IMR-90 (cell line): ENCODE data around the gene S1PR3. TPM values are rescaled to one million over a fixed set of nuclear protein-coding genes. Genes with fewer than 3 reads are reported as not detected.

Experiments
- ATAC-seq: fragments of 200-7000 bp; cut with Tn5 transposase; 2 replicates; pipeline ENCODE4 v1.9.1; 2020; ENCODE audit warnings: low read depth, mild to moderate bottlenecking, moderate library complexity
- BruUV-seq: library from RNA; stranded (reverse); fragments of 400-500 nt; replicated peaks from 2 replicates; lab custom pipeline; 2021; lab: Mats Ljungman, UMichigan
- CTCF ChIA-PET: fragments of 300-600 bp; formaldehyde crosslinking; extraction: SDS; loops from one replicate; lab custom pipeline; 2021; ENCODE audit warnings: antibody characterized with exemption; lab: Yijun Ruan, JAX
- POLR2A ChIA-PET: fragments of 300-600 bp; sonication (Branson Sonifier 250); formaldehyde crosslinking; loops from one replicate; lab custom pipeline; 2022; ENCODE audit warnings: antibody characterized with exemption; ENCODE audit not compliant: unreplicated experiment; lab: Charles Lee
- DNase-seq: peaks from one replicate; pipeline ENCODE4 v3.0.0; 2013
- H2AFZ ChIP-seq: replicated peaks from 2 replicates; pipeline ENCODE3; 2013; ENCODE audit warnings: low read length, mild to moderate bottlenecking; ENCODE audit not compliant: poor library complexity
- H2AK5ac ChIP-seq: 2 replicates; pipeline ENCODE4 v1.6.1; 2013; ENCODE audit warnings: low read depth, low read length, inconsistent platforms
- H2AK9ac ChIP-seq: replicated peaks from 2 replicates; pipeline ENCODE3; 2013; ENCODE audit warnings: mild to moderate bottlenecking, low read depth, low read length, moderate library complexity; ENCODE audit not compliant: poor library complexity
- H2BK120ac ChIP-seq: 2 replicates; pipeline ENCODE4 v1.6.1; 2013; ENCODE audit warnings: low read depth, low read length, inconsistent platforms
- H2BK15ac ChIP-seq: 3 replicates; pipeline ENCODE4 v1.6.1; 2013; ENCODE audit warnings: low read depth, low read length, inconsistent platforms
- H2BK20ac ChIP-seq: 2 replicates; pipeline ENCODE4 v1.6.1; 2013; ENCODE audit warnings: low read depth, mild to moderate bottlenecking, inconsistent platforms, low read length, moderate library complexity
- H2BK5ac ChIP-seq: 2 replicates; pipeline ENCODE4 v1.6.1; 2013; ENCODE audit warnings: mild to moderate bottlenecking, low read depth, low read length, inconsistent platforms; ENCODE audit not compliant: poor library complexity, severe bottlenecking
- H3K14ac ChIP-seq: replicated peaks from 2 replicates; pipeline ENCODE4 v1.6.1; 2013; ENCODE audit warnings: low read depth, low read length, inconsistent platforms
- H3K18ac ChIP-seq: 2 replicates; pipeline ENCODE4 v1.6.1; 2013; ENCODE audit warnings: low read depth, low read length, control low read depth
- H3K23ac ChIP-seq: 2 replicates; pipeline ENCODE4 v1.6.1; 2013; ENCODE audit warnings: low read depth, low read length, inconsistent platforms
- H3K27ac ChIP-seq: 2 replicates; pipeline ENCODE4 v1.5.1; 2013; ENCODE audit warnings: mild to moderate bottlenecking, control low read depth, low read length; ENCODE audit not compliant: insufficient read depth
- H3K27me3 ChIP-seq: 2 replicates; pipeline ENCODE4 v1.6.1; 2013; ENCODE audit warnings: low read length; ENCODE audit not compliant: control insufficient read depth, insufficient read depth
- H3K36me3 ChIP-seq: 2 replicates; pipeline ENCODE4 v1.6.1; 2013; ENCODE audit warnings: low read length, mixed read lengths; ENCODE audit not compliant: control insufficient read depth, insufficient read depth
- H3K4ac ChIP-seq: 2 replicates; pipeline ENCODE4 v1.6.1; 2013; ENCODE audit warnings: low read depth, low read length, inconsistent platforms
- H3K4me1 ChIP-seq: 2 replicates; pipeline ENCODE4 v1.6.1; 2013; ENCODE audit warnings: low read length, mixed read lengths; ENCODE audit not compliant: control insufficient read depth, insufficient read depth
- H3K4me2 ChIP-seq: 2 replicates; pipeline ENCODE4 v1.6.1; 2013; ENCODE audit warnings: low read depth, mild to moderate bottlenecking, control low read depth, low read length, moderate library complexity
- H3K4me3 ChIP-seq: 2 replicates; pipeline ENCODE4 v1.5.1; 2013; ENCODE audit warnings: low read depth, mild to moderate bottlenecking, control low read depth, low read length, moderate library complexity; ENCODE audit not compliant: insufficient read depth
- H3K56ac ChIP-seq: 2 replicates; pipeline ENCODE4 v1.6.1; 2013; ENCODE audit warnings: low read length, inconsistent platforms; ENCODE audit not compliant: insufficient read depth; ENCODE audit errors: extremely low read depth
- H3K79me1 ChIP-seq, 2 experiments: 2 replicates each; pipeline ENCODE4 v1.6.1; 2013; ENCODE audit warnings: low read length in 2 of 2, inconsistent platforms in 1 of 2, low read depth in 1 of 2
- H3K9ac ChIP-seq: 2 replicates; pipeline ENCODE4 v1.6.1; 2013; ENCODE audit warnings: low read depth, low read length, control low read depth
- H3K9me1 ChIP-seq: 2 replicates; pipeline ENCODE4 v1.6.1; 2013; ENCODE audit warnings: low read length, inconsistent platforms; ENCODE audit not compliant: insufficient read depth
- H3K9me3 ChIP-seq: 2 replicates; pipeline ENCODE4 v1.6.1; 2013; ENCODE audit warnings: low read length; ENCODE audit not compliant: control insufficient read depth, insufficient read depth
- H4K20me1 ChIP-seq: 2 replicates; pipeline ENCODE4 v1.6.1; 2013; ENCODE audit warnings: low read length, inconsistent platforms; ENCODE audit not compliant: insufficient read depth
- H4K5ac ChIP-seq: 2 replicates; pipeline ENCODE4 v1.6.1; 2013; ENCODE audit warnings: mild to moderate bottlenecking, low read depth, low read length, control low read depth
- H4K8ac ChIP-seq, 2 experiments: 2 replicates each; pipeline ENCODE4 v1.6.1; 2013; ENCODE audit warnings: low read depth in 2 of 2, low read length in 2 of 2, control low read depth in 1 of 2, inconsistent platforms in 1 of 2
- H4K91ac ChIP-seq: 2 replicates; pipeline ENCODE4 v1.6.1; 2013; ENCODE audit warnings: low read depth, low read length, inconsistent platforms; ENCODE audit not compliant: insufficient read depth
- BHLHE40 ChIP-seq: fragments of 150-350 bp; IDR thresholded peaks from 2 replicates; pipeline ENCODE4 v1.6.1; 2016; ENCODE audit warnings: mild to moderate bottlenecking, low read depth, low read length
- CHD1 ChIP-seq: IDR thresholded peaks from 2 replicates; pipeline ENCODE4 v1.6.1; 2012; ENCODE audit warnings: low read depth, low read length, improper control_type of control experiment
- CTCF ChIP-seq: conservative IDR thresholded peaks from 2 replicates; pipeline ENCODE4 v1.5.1; 2012; ENCODE audit warnings: mild to moderate bottlenecking, low read depth, low read length, improper control_type of control experiment
- FOS ChIP-seq: fragments of 150-350 bp; IDR thresholded peaks from 2 replicates; pipeline ENCODE4 v1.6.1; 2016; ENCODE audit warnings: low read depth, low read length
- MAFK ChIP-seq: IDR thresholded peaks from 2 replicates; pipeline ENCODE4 v1.6.1; 2012; ENCODE audit warnings: low read depth, low read length, improper control_type of control experiment
- MXI1 ChIP-seq: IDR thresholded peaks from 2 replicates; pipeline ENCODE4 v1.6.1; 2012; ENCODE audit warnings: low read depth, mild to moderate bottlenecking, low read length, moderate library complexity, borderline replicate concordance
- NFE2L2 ChIP-seq: fragments of 150-350 bp; IDR thresholded peaks from 2 replicates; pipeline ENCODE4 v1.6.1; 2016; ENCODE audit warnings: low read depth, mild to moderate bottlenecking, low read length
- POLR2A ChIP-seq: IDR thresholded peaks from 2 replicates; pipeline ENCODE4 v1.6.1; 2012; ENCODE audit warnings: mild to moderate bottlenecking, low read depth, low read length
- RCOR1 ChIP-seq: IDR thresholded peaks from 2 replicates; pipeline ENCODE4 v1.6.1; 2012; ENCODE audit warnings: mild to moderate bottlenecking, low read length, improper control_type of control experiment; ENCODE audit not compliant: insufficient replicate concordance
- RFX5 ChIP-seq: IDR thresholded peaks from 2 replicates; pipeline ENCODE4 v1.8.0; 2012; ENCODE audit warnings: low read depth, mild to moderate bottlenecking, low read length, moderate library complexity
- WGBS, 2 experiments: methylation state at CpG; one replicate each; pipeline versions ENCODE4 v1.1.5 to v1.1.7; 2013; ENCODE audit warnings: missing lambda C conversion rate in 2 of 2; ENCODE audit not compliant: insufficient read length in 1 of 2; ENCODE audit errors: extremely low coverage in 2 of 2; 5-methylcytosine and 5-hydroxymethylcytosine counted together
- dilution Hi-C: fragments of 300-500 bp; cut with HindIII; formaldehyde crosslinking; loops from one replicate; pipeline ENCODE4 v1.14.3; 2018; ENCODE audit warnings: low sequenced_read_pairs; ENCODE audit not compliant: unreplicated experiment
- in situ Hi-C: fragments of 300-500 bp; cut with MboI; formaldehyde crosslinking; loops from 3 replicates; pipeline ENCODE4 v1.14.3; 2019; ENCODE audit warnings: low sequenced_read_pairs, inconsistent platforms, mixed read lengths
- intact Hi-C: fragments of 100-400 bp; cut with micrococcal nuclease; formaldehyde crosslinking; loops from 2 replicates; pipeline ENCODE4 v1.10.0; 2022
- polyA plus RNA-seq, 3 experiments: library from polyadenylated mRNA; depleted of rRNA; stranded (reverse); fragments of >200 nt; gene quantifications; 2 replicates each; pipeline ENCODE4 v1.2.3, GENCODE V29; 2012; ENCODE audit warnings: low replicate concordance in 1 of 3
- total RNA-seq: library from RNA; depleted of rRNA; stranded (reverse); fragments of >200 nt; gene quantifications from 2 replicates; pipeline ENCODE4 v1.2.3, GENCODE V29; 2012
- TF ChIP-seq, protein P1 (sequence below): fragments of 150-350 bp; IDR thresholded peaks from 2 replicates; pipeline ENCODE4 v1.6.1; 2017; ENCODE audit warnings: mild to moderate bottlenecking, antibody characterized with exemption, low read length, low read depth

Gene S1PR3
- total and polyA plus RNA-seq, 2 of the 4 experiments (the other 2 are of a cell fraction) = 28.4 to 28.7 TPM

GRCh38 chr9:89026876-89027275 is 35.6 kb downstream of the S1PR3 start:
- BruUV-seq = no TSS peak
- Histone ChIP-seq H2AK9ac (no peak overlapping the region), H4K20me1 (no peaks in the 10 kb centered on the region), H3K4me3 (no peak overlapping the region), H3K27ac (no peak overlapping the region), H2BK15ac (no peak overlapping the region), H4K91ac (no peak overlapping the region), H3K4me2 (no peak overlapping the region), H3K56ac (no peak overlapping the region), H2BK20ac (no peak overlapping the region), H3K36me3 (peaks cover 3% of the 10 kb centered on the region; the same call in 1 of the 2 replicates), H3K27me3 (no peaks in the 10 kb centered on the region), H3K9me1 (peaks cover 13% of the 10 kb centered on the region), H2BK5ac (no peak overlapping the region), H3K14ac (no peak overlapping the region), H2AFZ (no peak overlapping the region), H3K4ac (no peak overlapping the region), H2AK5ac (no peak overlapping the region), H3K79me1 (no peaks in the 10 kb centered on the region), H3K9me3 (peaks cover 1% of the 10 kb centered on the region; the same call in 1 of the 2 replicates), H4K8ac (no peak overlapping the region), H2BK120ac (no peak overlapping the region), H3K9ac (no peak overlapping the region), H3K23ac (no peak overlapping the region), H4K5ac (no peak overlapping the region), H3K18ac (no peak overlapping the region), H3K4me1 (peaks cover 15% of the 10 kb centered on the region)
- ATAC-seq = no peak
- in situ Hi-C loops = no loop called here
- WGBS, 2 experiments = no CpG with 5 or more reads among the region's 3 CpGs
- ChIA-PET CTCF (no interaction called here), POLR2A (no interaction called here)
- dilution Hi-C loops = no loop called here
- intact Hi-C loops = no loop called here
- no peak for DNase-seq
- TF ChIP-seq MXI1 (no peak), MAFK (no peak), NFE2L2 (no peak), CTCF (no peak), RFX5 (no peak), BHLHE40 (no peak), CHD1 (no peak), RCOR1 (no peak), FOS (no peak), POLR2A (no peak)
- TF ChIP-seq, protein P1, sequence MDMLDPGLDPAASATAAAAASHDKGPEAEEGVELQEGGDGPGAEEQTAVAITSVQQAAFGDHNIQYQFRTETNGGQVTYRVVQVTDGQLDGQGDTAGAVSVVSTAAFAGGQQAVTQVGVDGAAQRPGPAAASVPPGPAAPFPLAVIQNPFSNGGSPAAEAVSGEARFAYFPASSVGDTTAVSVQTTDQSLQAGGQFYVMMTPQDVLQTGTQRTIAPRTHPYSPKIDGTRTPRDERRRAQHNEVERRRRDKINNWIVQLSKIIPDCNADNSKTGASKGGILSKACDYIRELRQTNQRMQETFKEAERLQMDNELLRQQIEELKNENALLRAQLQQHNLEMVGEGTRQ = no peak
